SK-N-SH (cell line): ENCODE measurements around the gene LRRC15.

Experiments
- CHD2 ChIP-seq: fragments of 150-350 bp; IDR thresholded peaks from 2 replicates; pipeline ENCODE4 v1.6.1; 2018; ENCODE audit warnings: low read length; ENCODE audit not compliant: partially characterized antibody
- ELF1 ChIP-seq: IDR thresholded peaks from 2 replicates; pipeline ENCODE4 v1.4.0; 2012
- EP300 ChIP-seq, 2 experiments: IDR thresholded peaks; 2 replicates each; pipeline versions ENCODE4 v1.4.0 to v1.6.1; 2012; ENCODE audit warnings: borderline replicate concordance in 1 of 2, low read depth in 1 of 2, low read length in 1 of 2
- JUND ChIP-seq: IDR thresholded peaks from 2 replicates; pipeline ENCODE4 v1.4.0; 2012
- MXI1 ChIP-seq: IDR thresholded peaks from 2 replicates; pipeline ENCODE4 v1.6.1; 2012; ENCODE audit warnings: mild to moderate bottlenecking, low read depth, low read length, improper control_type of control experiment
- RAD21 ChIP-seq: IDR thresholded peaks from 2 replicates; pipeline ENCODE4 v1.6.1; 2012; ENCODE audit warnings: mild to moderate bottlenecking, low read length
- TCF12 ChIP-seq: IDR thresholded peaks from 2 replicates; pipeline ENCODE4 v1.4.0; 2012
- YY1 ChIP-seq: IDR thresholded peaks from 2 replicates; pipeline ENCODE4 v1.4.0; 2012; ENCODE audit warnings: low read depth, mild to moderate bottlenecking
- TF ChIP-seq, protein P1 (sequence below): fragments of 200-600 bp; sonication (generic); IDR thresholded peaks from 2 replicates; pipeline ENCODE4 v1.6.1; 2017; ENCODE audit warnings: antibody characterized with exemption, mild to moderate bottlenecking, moderate library complexity
- TF ChIP-seq, protein P2 (sequence below): fragments of 150-350 bp; IDR thresholded peaks from 2 replicates; pipeline ENCODE4 v1.6.1; 2017; ENCODE audit warnings: antibody characterized with exemption, low read length, low read depth, borderline replicate concordance

DNA sequence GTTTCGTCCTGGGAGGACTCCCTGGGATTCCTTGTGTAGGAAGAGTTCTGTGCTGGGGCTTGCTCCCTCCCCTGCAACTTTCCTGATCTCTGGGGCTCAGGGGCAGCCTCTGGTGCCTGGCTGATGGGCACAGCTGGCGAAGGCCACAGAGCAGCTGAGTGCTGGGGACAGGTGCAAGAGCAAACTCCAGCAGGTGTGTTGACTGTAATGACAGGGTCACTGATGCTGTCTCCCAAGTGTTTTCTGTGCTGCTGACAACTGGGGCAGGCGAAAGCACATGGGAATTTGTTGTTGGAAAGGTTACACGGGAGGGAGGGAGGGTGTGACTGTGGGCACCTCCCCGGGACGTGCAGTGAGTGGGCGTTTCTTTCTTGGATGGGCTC, 40.0 kb downstream of the LRRC15 start:
- TF ChIP-seq JUND (no peak), YY1 (no peak), ELF1 (no peak), RAD21 (no peak), EP300 (IDR thresholded peaks at IDR 0.05; ENCODE audit: borderline replicate concordance in 1 of 2, low read depth in 1 of 2, low read length in 1 of 2) (no peak), CHD2 (no peak), TCF12 (no peak), MXI1 (no peak)
- TF ChIP-seq, protein P1, sequence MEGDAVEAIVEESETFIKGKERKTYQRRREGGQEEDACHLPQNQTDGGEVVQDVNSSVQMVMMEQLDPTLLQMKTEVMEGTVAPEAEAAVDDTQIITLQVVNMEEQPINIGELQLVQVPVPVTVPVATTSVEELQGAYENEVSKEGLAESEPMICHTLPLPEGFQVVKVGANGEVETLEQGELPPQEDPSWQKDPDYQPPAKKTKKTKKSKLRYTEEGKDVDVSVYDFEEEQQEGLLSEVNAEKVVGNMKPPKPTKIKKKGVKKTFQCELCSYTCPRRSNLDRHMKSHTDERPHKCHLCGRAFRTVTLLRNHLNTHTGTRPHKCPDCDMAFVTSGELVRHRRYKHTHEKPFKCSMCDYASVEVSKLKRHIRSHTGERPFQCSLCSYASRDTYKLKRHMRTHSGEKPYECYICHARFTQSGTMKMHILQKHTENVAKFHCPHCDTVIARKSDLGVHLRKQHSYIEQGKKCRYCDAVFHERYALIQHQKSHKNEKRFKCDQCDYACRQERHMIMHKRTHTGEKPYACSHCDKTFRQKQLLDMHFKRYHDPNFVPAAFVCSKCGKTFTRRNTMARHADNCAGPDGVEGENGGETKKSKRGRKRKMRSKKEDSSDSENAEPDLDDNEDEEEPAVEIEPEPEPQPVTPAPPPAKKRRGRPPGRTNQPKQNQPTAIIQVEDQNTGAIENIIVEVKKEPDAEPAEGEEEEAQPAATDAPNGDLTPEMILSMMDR = no peak
- TF ChIP-seq, protein P2, sequence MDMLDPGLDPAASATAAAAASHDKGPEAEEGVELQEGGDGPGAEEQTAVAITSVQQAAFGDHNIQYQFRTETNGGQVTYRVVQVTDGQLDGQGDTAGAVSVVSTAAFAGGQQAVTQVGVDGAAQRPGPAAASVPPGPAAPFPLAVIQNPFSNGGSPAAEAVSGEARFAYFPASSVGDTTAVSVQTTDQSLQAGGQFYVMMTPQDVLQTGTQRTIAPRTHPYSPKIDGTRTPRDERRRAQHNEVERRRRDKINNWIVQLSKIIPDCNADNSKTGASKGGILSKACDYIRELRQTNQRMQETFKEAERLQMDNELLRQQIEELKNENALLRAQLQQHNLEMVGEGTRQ = no peak
